Middle frontal gyrus (tissue), 1 donor: ENCODE data around the gene TYRO3.
A peak's percentile ranks its signal among the peaks of the same experiment; 100 is the strongest.
"Not testable (repeated sequence)": the region's sequence is repeated elsewhere in the genome, so short reads cannot be mapped to it uniquely, and the experiment has no call there.

Experiments used
- DNase-seq: peaks from one replicate; pipeline ENCODE4 v3.0.0-alpha.2; 2015; ENCODE audit warnings: low spot score; ENCODE audit errors: extremely low spot score

The TYRO3 gene

GRCh38 chr15:41554343-41554742 is 4.7 kb upstream of the TYRO3 start:
- no peak for DNase-seq

- no peak for DNase-seq
Measured at GRCh38 chr15:41554915-41555314, 4.1 kb upstream of the TYRO3 start.

GRCh38 chr15:41556677-41557076 is 2.3 kb upstream of the TYRO3 start:
- no peak for DNase-seq

GRCh38 chr15:41557673-41558399 is 1.2 kb upstream of the TYRO3 start:
- DNase-seq: peak; percentile 54

- DNase-seq: no peak
Measured at GRCh38 chr15:41559239-41559782, 299 bp downstream of the TYRO3 start.

- DNase-seq: peak; percentile 25
Measured at GRCh38 chr15:41560572-41560874, 1.5 kb downstream of the TYRO3 start.

GRCh38 chr15:41561104-41561776 is 2.2 kb downstream of the TYRO3 start:
- DNase-seq: no peak

- peak; percentile 74 for DNase-seq
Measured at GRCh38 chr15:41561777-41562145, 2.7 kb downstream of the TYRO3 start.

- no peak for DNase-seq
Measured at GRCh38 chr15:41562244-41562643, 3.2 kb downstream of the TYRO3 start.

GRCh38 chr15:41562784-41563198 is 3.8 kb downstream of the TYRO3 start:
- DNase-seq: no peak

GRCh38 chr15:41564286-41564959 is 5.4 kb downstream of the TYRO3 start:
- no peak for DNase-seq

- DNase-seq: no peak
Measured at GRCh38 chr15:41564960-41565502, 6.0 kb downstream of the TYRO3 start.

GRCh38 chr15:41565702-41566101 is 6.7 kb downstream of the TYRO3 start:
- no peak for DNase-seq

- DNase-seq: no peak
Measured at GRCh38 chr15:41566121-41566885, 7.3 kb downstream of the TYRO3 start.

- DNase-seq: no peak
Measured at GRCh38 chr15:41567261-41567660, 8.2 kb downstream of the TYRO3 start.

GRCh38 chr15:41567862-41568261 is 8.8 kb downstream of the TYRO3 start:
- no peak for DNase-seq

- no peak for DNase-seq
Measured at GRCh38 chr15:41568350-41569017, 9.5 kb downstream of the TYRO3 start.

GRCh38 chr15:41569232-41569631 is 10.2 kb downstream of the TYRO3 start:
- not testable (repeated sequence) for DNase-seq

- DNase-seq: no peak
Measured at GRCh38 chr15:41570764-41571163, 11.8 kb downstream of the TYRO3 start.

- no peak for DNase-seq
Measured at GRCh38 chr15:41571948-41572347, 12.9 kb downstream of the TYRO3 start.

- DNase-seq: no peak
Measured at GRCh38 chr15:41572866-41573265, 13.9 kb downstream of the TYRO3 start.
